ENCODE results near the gene CASP8AP2. TPM values are rescaled to one million over a fixed set of nuclear protein-coding genes. Genes with fewer than 3 reads are reported as not detected.

The CASP8AP2 gene
- total and polyA plus RNA-seq, 9 donors: 5.2 to 18.1 (median 15.5) TPM

DNA sequence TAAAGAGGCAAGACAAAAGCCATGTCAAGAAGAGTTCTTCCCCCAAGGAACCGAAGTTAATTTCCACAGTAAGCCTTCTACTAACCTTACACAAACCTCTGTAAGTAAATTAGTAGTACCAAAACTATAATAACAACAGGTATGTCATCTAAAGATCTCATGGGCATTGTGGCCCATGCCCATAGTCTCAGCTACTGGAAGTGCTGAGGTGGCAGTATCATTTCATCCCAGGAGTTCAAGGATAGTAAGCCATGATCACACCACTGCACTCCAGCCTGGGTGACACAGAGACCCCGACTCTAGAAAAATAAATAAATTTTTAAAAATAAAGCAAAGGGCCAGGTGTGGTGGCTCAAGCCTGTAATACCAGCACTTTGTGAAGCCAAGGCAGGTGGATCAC lies 39.3 kb upstream of the CASP8AP2 start:
- Histone ChIP-seq H3K27me3 (no peaks in the 10 kb centered on the region), H3K9me3 (no peaks in the 10 kb centered on the region), H3K27ac (no peak overlapping the region), H3K36me3 (no peaks in the 10 kb centered on the region), H3K4me1 (ENCODE audit: insufficient read depth) (no peaks in the 10 kb centered on the region), H3K4me3 (no peak overlapping the region)
- no peak for DNase-seq
- no peak for TF ChIP-seq EP300 (IDR thresholded peaks at IDR 0.05)
- TF ChIP-seq POLR2A (IDR thresholded peaks at IDR 0.05): no peak
- TF ChIP-seq, protein P1, sequence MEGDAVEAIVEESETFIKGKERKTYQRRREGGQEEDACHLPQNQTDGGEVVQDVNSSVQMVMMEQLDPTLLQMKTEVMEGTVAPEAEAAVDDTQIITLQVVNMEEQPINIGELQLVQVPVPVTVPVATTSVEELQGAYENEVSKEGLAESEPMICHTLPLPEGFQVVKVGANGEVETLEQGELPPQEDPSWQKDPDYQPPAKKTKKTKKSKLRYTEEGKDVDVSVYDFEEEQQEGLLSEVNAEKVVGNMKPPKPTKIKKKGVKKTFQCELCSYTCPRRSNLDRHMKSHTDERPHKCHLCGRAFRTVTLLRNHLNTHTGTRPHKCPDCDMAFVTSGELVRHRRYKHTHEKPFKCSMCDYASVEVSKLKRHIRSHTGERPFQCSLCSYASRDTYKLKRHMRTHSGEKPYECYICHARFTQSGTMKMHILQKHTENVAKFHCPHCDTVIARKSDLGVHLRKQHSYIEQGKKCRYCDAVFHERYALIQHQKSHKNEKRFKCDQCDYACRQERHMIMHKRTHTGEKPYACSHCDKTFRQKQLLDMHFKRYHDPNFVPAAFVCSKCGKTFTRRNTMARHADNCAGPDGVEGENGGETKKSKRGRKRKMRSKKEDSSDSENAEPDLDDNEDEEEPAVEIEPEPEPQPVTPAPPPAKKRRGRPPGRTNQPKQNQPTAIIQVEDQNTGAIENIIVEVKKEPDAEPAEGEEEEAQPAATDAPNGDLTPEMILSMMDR (IDR thresholded peaks at IDR 0.05): no peak
- intact Hi-C loops (cut with DNase I): no loop called here
- WGBS, 3 donors: 86 to 99% (median 98%) methylated on average over 2 of the region's 2 CpGs

DNA sequence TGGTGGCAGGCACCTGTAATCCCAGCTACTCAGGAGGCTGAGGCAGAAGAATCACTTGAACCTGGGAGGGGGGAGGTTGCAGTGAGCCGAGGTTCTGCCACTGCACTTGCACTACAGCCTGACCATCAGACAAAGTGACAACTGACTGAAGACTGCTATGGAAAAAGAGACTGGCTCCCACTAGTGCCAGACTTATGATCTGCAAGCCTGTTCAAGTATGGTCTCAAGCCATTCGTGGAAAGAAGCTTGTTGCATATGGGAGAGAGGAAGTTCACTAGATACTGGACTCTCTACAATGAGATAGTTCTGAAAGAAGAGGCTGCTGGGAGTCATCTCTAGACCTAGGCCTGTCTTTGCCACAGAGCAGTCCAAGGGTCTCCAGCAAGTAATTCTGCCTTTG lies 36.8 kb upstream of the CASP8AP2 start:
- Histone ChIP-seq H3K4me1 (ENCODE audit: insufficient read depth) (peaks cover 1% of the 10 kb centered on the region), H3K27me3 (no peaks in the 10 kb centered on the region), H3K4me3 (no peak overlapping the region), H3K27ac (no peak overlapping the region), H3K36me3 (no peaks in the 10 kb centered on the region), H3K9me3 (no peaks in the 10 kb centered on the region)
- intact Hi-C loops (cut with DNase I): no loop called here
- TF ChIP-seq, protein P1 (IDR thresholded peaks at IDR 0.05): no peak
- TF ChIP-seq POLR2A (IDR thresholded peaks at IDR 0.05): no peak
- TF ChIP-seq EP300 (IDR thresholded peaks at IDR 0.05): no peak
- no peak for DNase-seq
- 50 to 58% (median 56%) methylated on average over 2 of the region's 2 CpGs for WGBS, 3 donors

DNA sequence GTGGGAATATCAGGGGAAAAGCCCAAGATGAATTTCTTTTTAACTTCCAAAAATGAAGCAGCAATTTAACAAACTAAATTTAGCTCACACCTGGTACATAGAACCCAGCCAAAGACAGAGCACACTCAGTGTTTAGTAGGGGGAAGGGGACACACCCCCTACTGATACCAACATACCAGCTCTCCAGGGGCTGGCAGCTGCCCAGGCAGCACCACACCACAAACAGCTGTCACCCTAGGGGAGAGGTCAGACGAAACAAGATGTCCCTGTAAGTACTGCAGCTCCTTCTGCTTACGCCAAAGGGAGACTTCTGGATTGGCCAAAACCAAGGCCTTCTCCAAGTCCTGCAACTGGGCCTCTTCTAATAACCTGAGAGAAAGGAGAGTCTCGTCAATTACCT lies 36.1 kb upstream of the CASP8AP2 start:
- 80 to 87% (median 81%) methylated on average over 3 of the region's 3 CpGs for WGBS, 3 donors
- intact Hi-C loops (cut with DNase I): no loop called here
- Histone ChIP-seq H3K9me3 (no peaks in the 10 kb centered on the region), H3K27me3 (no peaks in the 10 kb centered on the region), H3K4me1 (ENCODE audit: insufficient read depth) (peaks cover 1% of the 10 kb centered on the region), H3K4me3 (no peak overlapping the region), H3K27ac (no peak overlapping the region), H3K36me3 (no peaks in the 10 kb centered on the region)
- no peak for TF ChIP-seq POLR2A (IDR thresholded peaks at IDR 0.05)
- TF ChIP-seq, protein P1 (IDR thresholded peaks at IDR 0.05): no peak
- no peak for TF ChIP-seq EP300 (IDR thresholded peaks at IDR 0.05)
- DNase-seq: no peak

DNA sequence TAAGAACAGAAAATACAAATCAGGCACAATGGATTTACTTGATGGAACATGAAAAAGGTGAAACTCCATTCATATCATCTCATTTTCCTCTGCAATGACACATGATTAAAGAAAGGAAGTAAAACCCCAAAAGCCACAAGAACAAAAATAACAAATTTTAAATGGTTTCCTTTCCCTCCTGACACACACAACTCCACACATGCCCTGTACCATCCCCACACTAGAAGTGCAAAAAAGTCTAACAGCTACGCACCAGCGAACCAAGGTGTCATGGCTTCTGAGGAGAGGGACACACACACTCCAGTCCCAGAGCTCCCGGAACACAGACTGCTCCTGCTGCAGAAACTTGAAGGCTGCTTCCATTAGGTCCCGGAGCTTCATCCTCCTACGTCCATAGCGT lies 35.4 kb upstream of the CASP8AP2 start:
- 86 to 92% (median 90%) methylated on average over 6 of the region's 6 CpGs for WGBS, 3 donors
- no peak overlapping the region for H3K27ac ChIP-seq
- H3K9me3 ChIP-seq: no peaks in the 10 kb centered on the region

More for the DNA sequence above, 35.4 kb upstream of the CASP8AP2 start:
- Histone ChIP-seq H3K27me3 (no peaks in the 10 kb centered on the region), H3K4me1 (ENCODE audit: insufficient read depth) (peaks cover 1% of the 10 kb centered on the region), H3K4me3 (no peak overlapping the region), H3K36me3 (no peaks in the 10 kb centered on the region)
- no peak for DNase-seq
- TF ChIP-seq, protein P1 (IDR thresholded peaks at IDR 0.05): no peak
- TF ChIP-seq EP300 (IDR thresholded peaks at IDR 0.05) (no peak), POLR2A (IDR thresholded peaks at IDR 0.05) (no peak)
- intact Hi-C loops (cut with DNase I): no loop called here
